T-helper 2 cell treated with Interferon-gamma antibody and Interleukin-4, amounts not matched to agents 5 μg/mL and 100 μg/mL, for 36 hours (primary cell): Measurements from ENCODE around the gene ELOB.

Experiments
- DNase-seq: peaks from one replicate; pipeline ENCODE4 v3.0.0; 2021; ENCODE audit warnings: low spot score
- H3K27ac Mint-ChIP-seq: one replicate; pipeline ENCODE4 v1.8.0; 2021; ENCODE audit warnings: mild to moderate bottlenecking, mixed read lengths
- H3K27me3 Mint-ChIP-seq: one replicate; pipeline ENCODE4 v1.8.0; 2021; ENCODE audit warnings: low read depth, mixed read lengths
- H3K36me3 Mint-ChIP-seq: one replicate; pipeline ENCODE4 v1.8.0; 2021; ENCODE audit warnings: low read depth, mixed read lengths
- H3K4me1 Mint-ChIP-seq: one replicate; pipeline ENCODE4 v1.8.0; 2021; ENCODE audit warnings: low read depth, mixed read lengths
- H3K4me3 Mint-ChIP-seq: one replicate; pipeline ENCODE4 v1.8.0; 2022; ENCODE audit warnings: mild to moderate bottlenecking, moderate library complexity, mixed read lengths
- H3K9me3 Mint-ChIP-seq: one replicate; pipeline ENCODE4 v1.8.0; 2021; ENCODE audit warnings: mixed read lengths

ELOB gene

GRCh38 chr16:2816751-2817339, 39.8 kb upstream of the ELOB start, which contains the start of gene PRSS21:
TSS of gene PRSS21 (plus strand) at chr16:2817237. CDS start at chr16:2817269, 32 bp downstream.
- Mint-ChIP-seq H3K27me3 (no peaks in the 10 kb centered on the region), H3K9me3 (no peaks in the 10 kb centered on the region), H3K36me3 (no peaks in the 10 kb centered on the region), H3K27ac (no peak within 1 kb of the TSS), H3K4me3 (no peak within 1 kb of the TSS), H3K4me1 (no peaks in the 10 kb centered on the region)
- DNase-seq = no peak

GRCh38 chr16:2815299-2815771, 38.3 kb upstream of the ELOB start:
- Mint-ChIP-seq H3K27ac (no peak overlapping the region), H3K4me1 (no peaks in the 10 kb centered on the region), H3K27me3 (peaks cover under 1% of the 10 kb centered on the region), H3K4me3 (no peak overlapping the region), H3K9me3 (no peaks in the 10 kb centered on the region), H3K36me3 (no peaks in the 10 kb centered on the region)
- DNase-seq = no peak

DNA sequence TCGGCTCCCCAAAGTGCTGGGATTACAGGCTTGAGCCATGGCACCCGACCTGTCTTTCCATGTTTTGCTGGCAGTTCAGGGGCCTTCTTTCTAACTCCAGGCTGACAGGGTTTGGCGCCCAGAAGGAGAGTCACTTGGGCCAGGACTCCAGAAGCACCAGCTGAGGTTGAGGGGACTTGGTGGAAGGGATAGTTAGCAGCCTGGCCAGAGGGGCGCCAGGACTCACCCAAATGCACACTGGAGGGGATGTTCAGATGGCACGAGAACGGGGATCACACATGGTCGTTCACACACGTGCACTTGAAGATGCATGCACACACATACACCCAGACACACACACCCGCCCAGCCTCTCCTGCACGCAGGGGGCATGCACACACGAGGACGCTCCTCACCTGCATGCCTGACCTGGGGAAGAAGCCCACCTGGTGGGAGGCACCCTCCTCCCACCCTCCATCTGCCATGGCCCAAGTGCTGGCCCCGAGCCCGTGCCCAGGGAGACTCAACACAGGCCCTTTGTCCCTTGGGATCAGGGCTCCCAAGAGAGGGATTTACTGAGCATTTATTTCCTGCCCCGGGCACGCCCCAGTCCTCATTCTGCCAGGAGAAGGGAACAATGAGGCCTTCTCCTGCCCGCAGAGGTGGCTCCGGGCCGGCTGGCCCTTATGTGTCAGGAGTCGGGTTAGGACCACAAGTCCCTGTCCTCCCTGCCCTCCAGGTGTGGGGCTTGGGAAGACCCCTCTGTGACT, 37.6 kb upstream of the ELOB start:
- H3K4me3 Mint-ChIP-seq = no peak overlapping the region
- no peaks in the 10 kb centered on the region for H3K9me3 Mint-ChIP-seq
- H3K4me1 Mint-ChIP-seq = no peaks in the 10 kb centered on the region
- H3K27ac Mint-ChIP-seq = no peak overlapping the region
- H3K36me3 Mint-ChIP-seq = no peaks in the 10 kb centered on the region
- DNase-seq = no peak
- peaks cover 4% of the 10 kb centered on the region for H3K27me3 Mint-ChIP-seq

GRCh38 chr16:2813771-2814221, 36.7 kb upstream of the ELOB start:
- H3K4me1 Mint-ChIP-seq = no peaks in the 10 kb centered on the region
- H3K27me3 Mint-ChIP-seq = peaks cover 6% of the 10 kb centered on the region
- no peak for DNase-seq
- H3K9me3 Mint-ChIP-seq = no peaks in the 10 kb centered on the region
- no peak overlapping the region for H3K4me3 Mint-ChIP-seq
- H3K36me3 Mint-ChIP-seq = no peaks in the 10 kb centered on the region
- H3K27ac Mint-ChIP-seq = no peak overlapping the region

- no peaks in the 10 kb centered on the region for H3K9me3 Mint-ChIP-seq
- no peak for DNase-seq
- H3K27me3 Mint-ChIP-seq = peaks cover 7% of the 10 kb centered on the region
- no peak overlapping the region for H3K27ac Mint-ChIP-seq
- no peaks in the 10 kb centered on the region for H3K36me3 Mint-ChIP-seq
- H3K4me1 Mint-ChIP-seq = no peaks in the 10 kb centered on the region
- H3K4me3 Mint-ChIP-seq = no peak overlapping the region
Measured at GRCh38 chr16:2811703-2812471, 34.8 kb upstream of the ELOB start.

DNA sequence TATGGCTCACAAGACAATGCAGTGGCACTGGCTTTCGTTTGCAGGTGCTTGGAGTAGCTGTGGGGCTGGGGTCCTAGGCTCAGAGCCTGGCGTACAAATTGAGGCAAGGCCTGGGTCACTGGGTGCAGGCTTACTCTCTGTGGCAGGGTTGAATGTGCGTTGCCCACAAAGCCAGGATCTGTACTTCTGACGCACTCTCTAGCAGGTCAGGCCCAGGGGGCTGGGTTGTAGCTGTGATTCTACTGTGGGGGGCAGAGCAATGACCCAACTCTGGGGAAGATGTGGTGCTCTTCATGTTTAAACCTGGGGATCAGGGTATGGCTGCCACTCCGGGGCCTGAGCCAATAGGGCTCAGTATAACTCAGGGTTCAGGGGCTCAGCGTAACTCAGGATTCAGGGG, 33.6 kb upstream of the ELOB start:
- H3K36me3 Mint-ChIP-seq = no peaks in the 10 kb centered on the region

DNA sequence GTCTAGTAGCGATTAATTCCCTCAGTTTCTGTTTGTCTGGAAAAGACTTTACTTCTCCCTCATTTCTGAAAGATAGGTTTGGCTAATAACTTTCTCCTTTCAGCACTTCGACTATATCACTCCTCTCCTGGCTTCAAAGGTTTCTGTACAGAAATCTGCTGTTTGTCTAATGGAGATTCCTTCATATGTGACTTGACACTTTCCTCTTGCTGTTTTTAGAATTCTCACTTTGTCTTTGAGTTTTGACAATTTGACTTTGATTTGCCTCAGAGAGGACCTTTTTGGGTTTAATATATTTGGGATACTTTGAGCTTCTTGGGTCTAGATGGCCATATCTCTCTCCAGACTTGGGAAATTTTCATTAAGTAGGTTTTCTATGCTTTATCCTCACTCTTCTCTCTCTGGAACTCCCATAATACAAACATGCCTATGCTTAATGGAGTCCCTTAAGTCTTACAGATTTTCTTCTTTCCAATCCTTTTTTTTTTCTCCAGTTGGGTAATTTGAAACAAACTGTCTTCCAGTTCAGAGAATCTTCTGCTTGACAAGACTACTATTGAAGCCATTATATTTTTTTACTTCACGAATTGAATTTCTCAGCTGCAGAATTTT, 32.2 kb upstream of the ELOB start:
- no peak overlapping the region for H3K27ac Mint-ChIP-seq
- H3K4me3 Mint-ChIP-seq = no peak overlapping the region
- H3K36me3 Mint-ChIP-seq = no peaks in the 10 kb centered on the region
- DNase-seq = no peak
- H3K27me3 Mint-ChIP-seq = peaks cover 9% of the 10 kb centered on the region
- H3K4me1 Mint-ChIP-seq = no peaks in the 10 kb centered on the region
- H3K9me3 Mint-ChIP-seq = peaks cover 2% of the 10 kb centered on the region

More for the DNA sequence above, 33.6 kb upstream of the ELOB start:
- Mint-ChIP-seq H3K9me3 (no peaks in the 10 kb centered on the region), H3K4me3 (no peak overlapping the region), H3K4me1 (no peaks in the 10 kb centered on the region), H3K27me3 (peaks cover 9% of the 10 kb centered on the region), H3K27ac (no peak overlapping the region)
- DNase-seq = no peak

DNA sequence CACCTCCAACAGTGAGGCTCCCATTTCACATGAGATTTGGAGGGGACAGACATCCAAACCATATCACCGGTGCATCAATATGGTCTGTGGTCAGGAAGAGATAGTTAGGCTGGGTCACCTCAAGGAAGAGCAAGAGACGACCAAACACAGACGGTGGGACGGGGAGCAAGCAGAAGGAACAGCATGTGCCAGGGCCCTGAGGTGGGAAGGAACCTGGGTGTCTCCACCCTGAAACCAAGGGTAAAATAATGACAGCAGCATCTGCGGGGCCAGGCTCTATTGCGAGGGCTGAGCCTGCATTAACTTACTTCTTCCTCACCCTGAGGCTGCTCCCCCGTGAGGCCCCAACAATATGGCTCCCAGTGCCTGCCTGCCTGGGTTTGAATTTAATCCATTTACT, 31.1 kb upstream of the ELOB start:
- DNase-seq = no peak
- no peak overlapping the region for H3K4me3 Mint-ChIP-seq
- H3K9me3 Mint-ChIP-seq = peaks cover 7% of the 10 kb centered on the region
- no peaks in the 10 kb centered on the region for H3K4me1 Mint-ChIP-seq
- H3K36me3 Mint-ChIP-seq = no peaks in the 10 kb centered on the region
- peaks cover 9% of the 10 kb centered on the region for H3K27me3 Mint-ChIP-seq
- no peak overlapping the region for H3K27ac Mint-ChIP-seq

- no peaks in the 10 kb centered on the region for H3K4me1 Mint-ChIP-seq
- H3K9me3 Mint-ChIP-seq = peaks cover 7% of the 10 kb centered on the region
- H3K4me3 Mint-ChIP-seq = no peak overlapping the region
- no peaks in the 10 kb centered on the region for H3K36me3 Mint-ChIP-seq
- H3K27me3 Mint-ChIP-seq = peaks cover 9% of the 10 kb centered on the region
- no peak overlapping the region for H3K27ac Mint-ChIP-seq
- no peak for DNase-seq
Measured at GRCh38 chr16:2806286-2806685, 29.2 kb upstream of the ELOB start.

DNA sequence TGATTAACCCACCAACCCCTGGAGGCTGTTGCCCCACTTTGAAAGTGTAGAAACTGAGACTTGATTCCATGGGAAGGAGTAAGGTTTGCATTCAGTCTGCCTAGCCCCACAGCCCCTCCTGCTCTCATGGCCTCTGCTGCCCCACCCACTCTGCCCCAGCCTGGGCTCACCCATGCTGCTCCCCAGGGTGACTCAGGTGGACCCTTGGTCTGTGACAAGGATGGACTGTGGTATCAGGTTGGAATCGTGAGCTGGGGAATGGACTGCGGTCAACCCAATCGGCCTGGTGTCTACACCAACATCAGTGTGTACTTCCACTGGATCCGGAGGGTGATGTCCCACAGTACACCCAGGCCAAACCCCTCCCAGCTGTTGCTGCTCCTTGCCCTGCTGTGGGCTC, 27.6 kb upstream of the ELOB start:
- DNase-seq = no peak
- H3K27ac Mint-ChIP-seq = no peak overlapping the region
- H3K4me3 Mint-ChIP-seq = no peak overlapping the region
- H3K9me3 Mint-ChIP-seq = peaks cover 7% of the 10 kb centered on the region
- no peaks in the 10 kb centered on the region for H3K4me1 Mint-ChIP-seq
- H3K36me3 Mint-ChIP-seq = no peaks in the 10 kb centered on the region
- H3K27me3 Mint-ChIP-seq = peaks cover 4% of the 10 kb centered on the region

DNA sequence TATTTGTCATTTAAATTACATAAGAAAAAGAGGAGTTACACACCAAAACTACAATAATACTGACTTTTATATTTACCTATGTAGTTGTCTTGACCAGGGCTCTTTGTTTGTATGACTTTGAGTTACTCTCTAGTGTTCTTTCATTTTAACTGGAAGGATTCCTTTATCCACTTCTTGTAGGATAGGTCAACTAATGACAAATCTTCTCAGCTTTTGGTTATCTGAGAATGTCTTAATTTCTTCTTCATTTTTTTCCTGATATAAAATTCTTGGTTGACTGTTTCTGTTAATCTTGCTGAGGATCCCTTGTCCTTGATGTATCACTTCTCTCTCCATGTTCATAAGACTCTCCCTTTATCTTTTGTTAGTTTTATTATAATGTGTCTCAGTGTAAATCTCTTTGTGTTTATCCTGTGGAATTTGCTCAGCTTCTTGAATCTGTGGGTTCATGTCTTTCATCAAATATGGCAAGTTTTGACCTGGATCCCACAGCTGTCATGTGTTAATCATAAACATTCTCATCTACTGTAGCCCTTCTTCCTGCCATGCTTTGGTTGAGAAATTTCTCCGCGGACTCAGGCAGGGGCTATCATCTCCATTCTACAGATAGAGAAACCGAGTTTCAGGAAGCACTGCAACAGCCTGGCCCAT, 26.6 kb upstream of the ELOB start:
- H3K9me3 Mint-ChIP-seq = peaks cover 7% of the 10 kb centered on the region
- H3K36me3 Mint-ChIP-seq = no peaks in the 10 kb centered on the region
- no peaks in the 10 kb centered on the region for H3K4me1 Mint-ChIP-seq

DNA sequence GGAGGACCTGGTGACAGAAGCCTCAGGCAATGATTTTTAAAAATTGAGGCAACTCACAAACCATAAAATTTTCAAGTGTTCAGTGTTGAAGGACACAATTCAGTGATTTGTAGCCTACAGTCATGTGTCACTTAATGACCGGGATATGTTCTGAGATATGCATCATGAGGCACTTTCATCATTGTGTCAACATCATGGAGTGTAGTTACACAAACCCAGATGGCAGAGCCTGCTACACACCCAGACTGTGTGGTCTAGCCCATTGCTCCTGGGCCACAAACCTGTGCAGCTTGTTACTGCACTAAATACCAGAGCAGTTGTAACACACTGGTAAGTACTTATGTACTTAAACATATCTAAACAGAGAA, 22.8 kb upstream of the ELOB start:
- H3K4me1 Mint-ChIP-seq = no peaks in the 10 kb centered on the region
- H3K27me3 Mint-ChIP-seq = no peaks in the 10 kb centered on the region

More for the DNA sequence above, 26.6 kb upstream of the ELOB start:
- DNase-seq = no peak
- Mint-ChIP-seq H3K27ac (no peak overlapping the region), H3K4me3 (no peak overlapping the region), H3K27me3 (peaks cover 2% of the 10 kb centered on the region)

DNA sequence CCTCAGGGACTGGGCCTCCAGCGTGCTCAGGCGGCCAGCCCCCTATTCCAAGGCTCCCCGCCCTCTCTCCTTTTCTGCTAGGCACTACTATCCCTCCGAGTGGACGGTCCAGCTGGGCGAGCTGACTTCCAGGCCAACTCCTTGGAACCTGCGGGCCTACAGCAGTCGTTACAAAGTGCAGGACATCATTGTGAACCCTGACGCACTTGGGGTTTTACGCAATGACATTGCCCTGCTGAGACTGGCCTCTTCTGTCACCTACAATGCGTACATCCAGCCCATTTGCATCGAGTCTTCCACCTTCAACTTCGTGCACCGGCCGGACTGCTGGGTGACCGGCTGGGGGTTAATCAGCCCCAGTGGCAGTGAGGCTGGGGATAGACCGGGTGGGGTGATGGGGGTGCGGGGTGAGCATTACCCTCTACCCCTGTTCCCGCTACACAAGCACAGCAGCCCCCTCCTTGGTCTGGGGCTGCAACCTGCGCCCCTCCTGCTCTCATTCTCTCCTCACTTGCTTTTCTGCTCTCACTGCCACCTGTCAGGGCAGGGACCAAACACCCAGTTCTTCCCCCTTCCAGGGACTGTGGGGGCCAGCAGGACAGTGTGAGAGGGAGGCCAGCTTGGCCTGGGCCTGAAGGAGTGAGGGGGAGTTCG, 22.3 kb upstream of the ELOB start:
- Mint-ChIP-seq H3K4me1 (no peaks in the 10 kb centered on the region), H3K4me3 (no peak overlapping the region), H3K36me3 (no peaks in the 10 kb centered on the region), H3K27me3 (peaks cover 4% of the 10 kb centered on the region), H3K9me3 (peaks cover 6% of the 10 kb centered on the region), H3K27ac (no peak overlapping the region)
- no peak for DNase-seq

More for the DNA sequence above, 22.8 kb upstream of the ELOB start:
- H3K9me3 Mint-ChIP-seq = peaks cover 7% of the 10 kb centered on the region
- H3K27ac Mint-ChIP-seq = no peak overlapping the region
- no peak for DNase-seq
- H3K4me3 Mint-ChIP-seq = no peak overlapping the region
- H3K36me3 Mint-ChIP-seq = no peaks in the 10 kb centered on the region
